NCI-H2171 treated with DMSO at 0.1 percent for 48 hours (cell line): ENCODE results near the gene CAMSAP3.

Experiments used
- DNase-seq: peaks from one replicate; lab custom pipeline; 2025; lab: John Stamatoyannopoulos, UW

Gene CAMSAP3

DNA sequence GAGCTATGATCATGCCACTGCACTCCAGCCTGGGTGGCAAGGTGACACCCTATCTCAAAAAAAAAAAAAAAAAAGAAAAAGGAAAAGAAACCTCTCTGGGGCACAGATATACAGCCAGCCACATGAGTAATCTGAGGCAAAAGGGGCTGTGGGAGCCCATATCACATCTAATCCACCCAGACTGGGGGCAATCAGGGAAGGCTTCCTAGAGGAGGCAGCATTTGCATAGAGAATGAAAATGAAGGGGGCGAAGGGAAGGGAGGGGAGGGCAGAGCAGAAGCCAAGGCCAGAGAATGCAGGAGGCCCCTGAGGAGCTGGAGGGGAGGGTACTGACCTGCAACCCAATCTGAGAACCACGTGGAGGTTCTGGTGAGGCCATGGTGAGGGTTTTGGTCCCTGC, 54.5 kb downstream of the CAMSAP3 start:
- no peak for DNase-seq

DNA sequence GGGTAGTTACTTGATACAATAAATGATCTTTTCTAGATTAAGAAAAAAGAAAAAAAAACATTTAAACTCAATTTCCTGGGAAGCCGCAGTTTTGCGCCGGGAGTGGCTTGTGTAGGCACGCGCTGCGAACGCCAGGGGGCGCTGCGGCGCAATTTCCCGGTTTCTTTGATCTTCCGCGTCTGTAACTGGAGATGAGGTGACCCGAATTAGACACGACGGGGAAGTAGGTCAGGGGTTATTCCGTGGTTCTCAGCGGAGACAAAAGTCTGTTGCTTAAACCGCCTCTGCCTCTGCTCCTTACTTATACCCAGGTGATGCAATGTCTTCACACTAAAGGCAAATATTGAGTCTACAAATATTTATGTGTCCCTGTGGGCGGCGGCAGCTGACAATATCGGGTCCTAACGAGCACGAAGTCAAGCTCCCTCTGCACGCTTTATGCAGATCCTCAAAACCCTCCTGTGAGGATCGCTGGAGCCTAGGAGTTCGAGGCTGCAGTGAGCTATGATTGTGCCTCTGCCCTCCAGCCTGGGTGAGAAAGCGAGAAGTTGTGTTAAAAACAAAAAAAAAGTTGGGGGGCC, 56.5 kb downstream of the CAMSAP3 start:
- peak; percentile 88 for DNase-seq

DNA sequence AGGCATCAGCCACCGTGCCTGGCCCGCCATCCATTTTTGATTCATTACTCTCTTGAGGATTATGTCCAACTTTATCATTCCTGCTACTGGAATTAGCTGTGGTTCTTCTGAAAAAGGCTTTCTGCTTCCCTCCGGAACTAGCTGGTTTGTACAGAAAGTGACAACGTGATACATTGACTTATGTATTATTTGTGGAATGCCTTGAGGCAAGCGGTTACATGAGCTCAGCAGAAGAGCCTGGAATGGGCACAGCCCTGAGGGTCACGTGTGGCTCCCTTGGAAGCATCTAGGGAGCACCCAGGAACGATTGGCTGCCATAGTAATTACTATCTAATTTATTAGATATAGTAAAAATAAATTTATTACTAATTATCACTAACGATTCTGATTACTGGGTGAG, 58.7 kb downstream of the CAMSAP3 start:
- no peak for DNase-seq

DNA sequence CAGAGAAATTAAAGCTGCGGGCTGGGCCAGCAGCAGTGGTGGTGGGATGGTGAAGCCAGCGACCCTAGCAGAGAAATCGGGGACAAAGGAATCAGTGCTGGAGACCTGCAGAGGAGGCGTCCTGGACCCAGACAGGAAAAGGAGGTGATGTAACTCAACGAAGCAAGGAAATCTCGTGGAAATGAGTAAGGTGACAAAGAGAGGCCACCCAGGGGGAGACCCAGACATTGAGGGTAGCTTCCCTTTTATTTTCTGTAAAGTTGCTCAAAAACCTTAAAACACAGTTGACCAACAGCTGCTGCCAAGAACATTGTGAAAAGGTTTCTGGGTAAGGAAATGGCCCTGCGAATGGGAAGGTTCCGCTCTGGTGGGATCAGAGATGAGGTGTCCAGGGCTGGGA, 59.9 kb downstream of the CAMSAP3 start:
- no peak for DNase-seq

DNA sequence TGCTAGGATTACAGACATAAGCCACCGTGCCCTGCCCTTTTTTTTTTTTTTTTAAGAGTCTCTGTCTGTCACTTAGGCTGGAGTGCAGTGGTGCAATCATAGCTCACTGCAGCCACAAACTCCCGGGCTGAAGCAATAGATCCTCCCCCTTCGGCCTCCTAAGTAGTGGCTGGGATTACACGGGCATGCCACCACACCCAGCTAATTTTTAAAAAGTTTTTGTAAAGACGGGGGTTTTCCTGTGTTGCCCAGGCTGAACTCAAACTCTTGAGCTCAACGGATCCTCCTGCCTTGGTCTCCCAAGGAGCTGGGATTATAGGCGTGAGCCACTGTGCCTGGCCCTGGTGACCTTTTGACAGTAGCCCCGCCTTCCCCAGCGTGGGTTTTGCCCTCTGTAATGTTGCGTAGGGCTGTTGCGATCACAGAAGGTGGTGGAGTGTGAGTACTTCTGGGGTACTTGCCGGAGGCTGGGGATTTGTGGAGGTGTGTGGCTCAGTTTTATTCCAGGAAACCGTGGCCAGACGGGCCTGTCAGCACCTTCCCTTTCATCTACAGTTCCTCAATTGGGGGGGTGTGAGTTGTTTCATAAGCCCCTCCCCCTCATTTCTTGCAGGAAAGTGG, 61.6 kb downstream of the CAMSAP3 start:
- DNase-seq, result no peak

DNA sequence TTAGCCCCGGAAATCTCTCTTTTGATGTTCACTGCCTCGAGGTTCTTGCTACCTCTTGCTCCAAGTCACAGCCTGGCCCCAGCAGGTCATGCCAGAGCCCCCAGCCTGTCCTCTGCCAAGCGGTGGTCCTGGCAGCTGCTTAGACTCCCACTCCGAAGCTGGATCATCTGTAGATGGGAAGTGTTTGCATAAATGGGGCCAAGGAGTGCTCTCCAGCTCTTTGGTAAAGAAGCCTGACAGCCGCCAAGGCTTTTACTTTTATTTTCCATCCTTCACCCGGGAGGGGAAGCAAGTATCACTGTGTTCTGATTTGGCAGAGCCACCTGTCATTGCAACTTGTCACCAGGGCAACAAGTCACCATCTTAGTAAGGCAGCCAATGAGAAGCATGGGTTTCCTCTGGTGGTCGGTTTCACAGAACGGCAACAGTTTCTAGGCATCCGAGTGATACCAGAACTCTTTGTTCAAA, 62.6 kb downstream of the CAMSAP3 start:
- DNase-seq, result peak; percentile 14

DNA sequence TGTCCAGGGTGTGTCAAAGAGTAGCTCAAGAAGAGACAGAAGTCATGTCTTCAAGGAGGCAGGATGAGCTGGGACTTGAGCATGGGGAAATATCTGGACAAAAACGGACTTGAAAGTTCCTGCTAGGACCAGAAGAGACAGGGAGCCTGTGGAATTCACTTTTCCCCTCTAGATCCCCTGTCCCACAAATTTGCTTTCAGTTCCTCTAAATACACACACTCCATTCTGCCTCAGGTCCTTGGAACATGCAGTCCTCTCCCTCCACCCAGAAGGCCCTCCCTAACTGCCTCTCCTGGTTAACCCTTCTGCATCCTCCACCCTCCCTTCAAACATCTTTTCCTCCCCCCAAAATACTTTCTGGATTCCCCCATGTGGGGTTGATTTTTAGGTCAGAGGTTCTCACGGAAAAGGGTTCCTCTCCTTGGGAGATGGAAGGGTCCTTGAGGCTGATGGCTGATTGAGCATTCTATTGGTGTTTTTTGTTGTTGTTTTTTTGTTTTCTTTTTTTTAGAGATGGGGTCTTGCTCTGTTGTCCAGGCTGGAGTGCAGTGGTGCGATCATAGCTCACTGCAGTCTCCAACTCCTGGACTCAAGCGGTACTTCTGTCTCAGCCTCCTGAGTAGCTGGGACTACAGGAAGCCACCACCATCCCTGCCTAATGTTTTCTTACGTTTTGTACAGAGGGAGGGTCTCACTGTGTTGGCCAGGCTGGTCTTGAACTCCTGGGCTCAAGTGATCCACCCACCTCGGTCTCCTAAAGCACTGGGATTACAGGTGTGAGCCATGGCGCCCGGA, 66.3 kb downstream of the CAMSAP3 start:
- no peak for DNase-seq

DNA sequence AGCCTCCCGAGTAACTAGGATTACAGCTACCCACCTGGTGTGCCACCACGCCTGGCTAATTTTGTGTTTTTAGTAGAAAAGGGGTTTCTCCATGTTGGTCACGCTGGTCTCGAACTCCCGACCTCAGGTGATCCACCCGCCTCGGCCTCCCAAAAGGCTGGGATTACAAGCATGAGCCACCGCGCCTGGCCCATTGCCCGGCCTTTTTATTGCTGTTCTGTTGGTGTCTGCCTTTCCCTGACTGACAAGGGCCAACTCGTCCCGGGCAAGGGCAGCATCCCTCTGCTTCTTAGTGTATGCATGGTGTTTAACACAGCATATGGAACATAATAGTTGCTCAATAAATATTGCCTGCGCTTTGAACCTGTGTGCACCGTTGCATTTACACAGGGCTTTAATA, 67.0 kb downstream of the CAMSAP3 start:
- no peak for DNase-seq

DNA sequence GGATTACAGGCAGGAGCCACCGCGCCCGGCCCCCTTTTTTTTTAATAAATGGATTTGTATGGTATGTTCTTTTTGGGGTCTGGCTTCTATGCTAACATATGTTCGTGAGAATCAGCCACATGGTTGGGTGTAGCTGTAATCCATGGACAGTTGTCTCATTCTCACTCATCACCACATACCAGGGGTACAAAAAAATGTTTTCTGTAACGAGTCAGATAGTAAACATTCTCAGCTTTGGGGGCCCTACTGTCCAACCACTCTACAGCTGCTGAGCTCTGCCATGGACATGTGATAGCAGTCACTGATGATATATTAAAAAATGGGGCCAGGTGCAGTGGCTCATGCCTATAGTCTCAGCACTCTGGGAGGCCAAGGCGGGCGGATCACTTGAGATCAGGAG, 68.0 kb downstream of the CAMSAP3 start:
- no peak for DNase-seq

DNA sequence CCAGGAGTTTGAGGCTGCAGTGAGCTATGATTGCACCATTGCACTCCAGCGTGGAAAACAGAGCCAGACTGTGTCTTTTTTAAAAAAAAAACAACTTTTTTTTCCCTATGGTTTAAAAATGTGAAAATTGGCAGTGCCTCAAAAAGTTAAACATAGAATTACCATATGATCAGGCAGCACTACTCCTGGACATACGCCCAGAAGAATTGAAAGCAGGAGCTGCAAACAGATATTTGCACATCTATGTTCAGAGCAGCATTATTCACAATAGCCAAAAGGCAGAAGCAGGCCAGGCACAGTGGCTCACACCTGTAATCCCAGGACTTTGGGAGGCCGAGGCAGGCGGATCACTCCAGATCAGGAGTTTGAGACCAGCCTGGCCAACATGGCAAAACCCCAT, 69.4 kb downstream of the CAMSAP3 start:
- DNase-seq, result no peak
